NCI-H146 treated with DMSO at 0.1 percent for 48 hours (cell line): ENCODE results near the gene MAN2A2.
A peak's percentile ranks its signal among the peaks of the same experiment; 100 is the strongest.
"Not testable (repeated sequence)": the region's sequence is repeated elsewhere in the genome, so short reads cannot be mapped to it uniquely, and the experiment has no call there.

Experiments
- DNase-seq: peaks from one replicate; lab custom pipeline; 2025; ENCODE audit not compliant: unreplicated experiment; lab: John Stamatoyannopoulos, UW

The MAN2A2 gene

DNA sequence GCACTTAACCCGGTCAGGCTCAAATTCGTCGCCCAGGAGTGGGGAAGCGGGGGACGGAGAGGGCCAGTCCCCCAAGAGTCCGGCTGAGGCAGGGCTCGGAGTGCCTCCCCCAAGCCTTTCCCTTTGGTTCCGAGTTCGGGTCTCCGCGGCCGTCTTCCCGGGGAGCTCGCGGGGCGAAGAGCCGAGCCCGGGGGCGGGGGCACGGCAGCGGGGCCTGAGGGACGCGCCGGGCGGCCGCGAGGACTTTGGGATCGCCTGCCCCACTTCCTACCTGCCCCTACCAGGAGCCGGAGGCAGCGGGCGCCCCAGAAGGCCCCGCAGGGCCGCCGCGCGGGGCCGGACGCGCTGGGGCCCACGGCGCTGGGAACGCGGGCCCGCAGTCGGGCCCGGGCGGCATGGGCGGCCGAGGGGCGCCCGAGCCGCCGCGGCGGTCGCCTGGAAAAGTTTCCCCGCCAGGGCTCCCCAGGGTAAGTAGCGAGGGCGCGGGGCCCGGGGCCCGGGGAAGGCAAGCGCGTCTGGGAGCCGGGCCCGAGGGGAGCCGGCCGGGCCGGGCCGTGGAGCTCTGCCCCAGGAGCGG is 31.9 kb upstream of the MAN2A2 start:
- no peak for DNase-seq

DNA sequence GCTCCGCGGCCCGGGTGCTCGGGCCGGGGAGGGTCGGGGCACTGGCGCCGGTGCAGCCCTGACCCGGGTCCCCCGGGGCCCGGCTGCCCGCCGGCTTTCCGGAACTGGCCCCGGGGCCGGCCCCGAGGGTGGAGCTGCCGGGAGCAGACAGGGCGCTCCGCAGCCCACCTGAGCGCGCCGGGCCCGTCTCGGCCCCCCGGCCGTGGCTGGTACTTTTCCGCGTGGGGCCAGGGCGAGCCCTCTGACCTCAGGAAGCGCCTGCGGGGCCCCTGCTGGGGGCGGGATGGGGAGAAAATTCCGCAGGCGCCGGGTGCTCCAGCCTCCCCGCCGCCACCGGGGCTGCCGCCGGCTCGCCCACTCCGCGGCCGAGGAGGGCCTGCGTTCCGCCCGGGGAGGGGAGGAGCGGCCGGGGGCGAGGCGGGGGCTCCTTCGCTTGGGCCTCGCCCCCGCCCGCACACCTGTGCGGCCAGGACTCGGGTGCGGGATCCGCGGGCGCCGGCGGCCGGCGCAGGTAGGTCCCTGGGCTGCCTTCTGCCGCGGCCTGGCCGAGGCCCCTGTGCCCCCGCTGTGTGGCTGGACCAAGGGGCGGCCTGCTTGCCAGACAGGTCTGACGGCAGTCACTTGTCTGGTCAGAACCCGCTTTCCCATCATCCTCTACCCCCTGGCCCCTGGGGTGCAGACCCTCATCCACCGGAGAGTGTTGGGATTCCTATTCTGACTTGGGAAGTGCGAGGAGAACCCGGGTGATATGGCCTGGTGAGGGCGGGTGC is 31.2 kb upstream of the MAN2A2 start:
- DNase-seq, result no peak

GRCh38 chr15:90872486-90873184 is 30.5 kb upstream of the MAN2A2 start:
- no peak for DNase-seq

- DNase-seq, result no peak
Measured at GRCh38 chr15:90873488-90873997, 29.6 kb upstream of the MAN2A2 start.

- DNase-seq, result peak; percentile 71
Measured at GRCh38 chr15:90873998-90874605, 29.0 kb upstream of the MAN2A2 start.

DNA sequence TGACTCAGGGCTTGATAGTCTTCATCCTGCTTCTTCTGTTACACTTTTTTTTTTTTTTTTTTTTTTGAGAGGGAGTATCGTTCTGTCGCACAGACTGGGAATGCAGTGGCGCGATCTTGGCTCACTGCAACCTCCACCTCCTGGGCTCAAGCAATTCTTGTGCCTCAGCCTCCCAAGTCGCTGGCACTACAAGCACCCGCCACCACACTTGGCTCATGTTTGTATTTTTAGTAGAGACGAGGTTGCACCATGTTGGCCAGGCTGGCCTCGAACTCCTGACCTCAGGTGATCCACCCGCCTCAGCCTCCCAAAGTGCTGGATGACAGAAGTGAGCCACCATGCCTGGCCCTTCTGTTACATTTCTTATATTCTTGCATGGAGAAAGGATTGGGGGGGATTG is 28.1 kb upstream of the MAN2A2 start:
- not testable (repeated sequence) for DNase-seq

GRCh38 chr15:90875549-90875981 is 27.5 kb upstream of the MAN2A2 start:
- no peak for DNase-seq

DNA sequence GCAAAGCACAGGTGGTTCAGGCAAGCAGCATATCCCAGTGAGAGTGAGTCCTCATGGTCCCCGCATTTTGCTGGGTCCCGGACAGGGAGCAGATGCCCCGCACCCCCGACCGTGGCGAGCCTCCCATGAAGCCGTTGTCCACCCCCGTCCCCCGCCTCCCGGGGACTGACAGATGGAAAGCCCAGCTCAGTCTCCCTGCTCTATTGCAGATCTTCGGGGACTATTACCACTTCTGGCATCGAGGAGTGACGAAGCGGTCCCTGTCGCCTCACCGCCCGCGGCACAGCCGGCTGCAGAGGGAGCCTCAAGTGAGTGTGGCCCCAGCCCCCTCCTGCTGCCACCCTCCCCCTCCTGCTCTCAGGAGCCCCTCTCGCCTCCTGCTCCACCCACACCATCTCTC is 27.1 kb upstream of the MAN2A2 start:
- no peak for DNase-seq

GRCh38 chr15:90876512-90877170 is 26.5 kb upstream of the MAN2A2 start:
- DNase-seq, result no peak

DNA sequence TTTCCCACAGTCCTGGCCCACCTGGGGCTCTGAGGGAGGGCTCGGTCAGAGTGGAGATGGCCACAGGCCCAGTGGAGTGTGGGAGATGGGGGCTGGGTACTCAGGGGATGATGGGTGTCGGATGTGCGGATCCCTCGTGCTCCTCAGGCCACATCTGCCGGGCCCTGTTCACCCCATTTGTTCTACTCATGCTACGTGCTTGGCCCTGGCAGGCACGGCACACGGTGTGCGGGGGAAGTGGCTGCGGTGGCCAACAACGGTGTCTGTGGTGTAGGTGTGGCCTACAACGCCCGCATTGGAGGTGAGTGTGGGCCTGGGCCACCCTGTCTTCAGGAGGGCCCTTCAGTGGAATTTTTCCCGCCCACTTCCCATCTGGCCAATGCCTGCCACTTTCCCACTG is 25.8 kb upstream of the MAN2A2 start:
- no peak for DNase-seq

DNA sequence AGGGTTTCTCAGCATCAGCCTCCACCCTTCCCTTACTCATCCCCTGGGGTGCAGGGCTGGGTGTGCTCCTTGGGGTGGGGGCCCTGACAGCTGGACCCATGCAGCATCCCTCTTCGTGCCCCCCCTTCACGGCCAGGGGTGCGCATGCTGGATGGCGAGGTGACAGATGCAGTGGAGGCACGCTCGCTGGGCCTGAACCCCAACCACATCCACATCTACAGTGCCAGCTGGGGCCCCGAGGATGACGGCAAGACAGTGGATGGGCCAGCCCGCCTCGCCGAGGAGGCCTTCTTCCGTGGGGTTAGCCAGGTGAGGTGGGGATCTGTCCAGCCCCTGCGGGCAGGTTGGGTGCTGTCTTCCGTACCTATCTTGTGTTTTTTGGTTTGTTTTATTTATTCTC is 25.1 kb upstream of the MAN2A2 start:
- DNase-seq, result no peak

DNA sequence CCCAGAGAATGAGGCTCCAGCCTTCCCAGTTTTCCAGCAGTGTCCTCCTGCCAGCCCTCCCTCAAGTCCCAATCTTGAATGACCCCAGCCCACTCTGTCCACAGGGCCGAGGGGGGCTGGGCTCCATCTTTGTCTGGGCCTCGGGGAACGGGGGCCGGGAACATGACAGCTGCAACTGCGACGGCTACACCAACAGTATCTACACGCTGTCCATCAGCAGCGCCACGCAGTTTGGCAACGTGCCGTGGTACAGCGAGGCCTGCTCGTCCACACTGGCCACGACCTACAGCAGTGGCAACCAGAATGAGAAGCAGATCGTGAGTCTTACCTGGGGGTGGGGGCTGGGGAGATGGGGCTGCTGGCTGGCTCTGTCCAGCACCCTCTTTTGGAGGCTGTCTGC is 24.4 kb upstream of the MAN2A2 start:
- no peak for DNase-seq

GRCh38 chr15:90879730-90880366 is 23.3 kb upstream of the MAN2A2 start:
- no peak for DNase-seq

- DNase-seq, result no peak
Measured at GRCh38 chr15:90880381-90881145, 22.5 kb upstream of the MAN2A2 start.

- DNase-seq, result no peak
Measured at GRCh38 chr15:90881181-90881977, 21.7 kb upstream of the MAN2A2 start.

GRCh38 chr15:90881978-90882721 is 21.0 kb upstream of the MAN2A2 start:
- DNase-seq, result no peak

- DNase-seq, result no peak
Measured at GRCh38 chr15:90882781-90883525, 20.1 kb upstream of the MAN2A2 start.

DNA sequence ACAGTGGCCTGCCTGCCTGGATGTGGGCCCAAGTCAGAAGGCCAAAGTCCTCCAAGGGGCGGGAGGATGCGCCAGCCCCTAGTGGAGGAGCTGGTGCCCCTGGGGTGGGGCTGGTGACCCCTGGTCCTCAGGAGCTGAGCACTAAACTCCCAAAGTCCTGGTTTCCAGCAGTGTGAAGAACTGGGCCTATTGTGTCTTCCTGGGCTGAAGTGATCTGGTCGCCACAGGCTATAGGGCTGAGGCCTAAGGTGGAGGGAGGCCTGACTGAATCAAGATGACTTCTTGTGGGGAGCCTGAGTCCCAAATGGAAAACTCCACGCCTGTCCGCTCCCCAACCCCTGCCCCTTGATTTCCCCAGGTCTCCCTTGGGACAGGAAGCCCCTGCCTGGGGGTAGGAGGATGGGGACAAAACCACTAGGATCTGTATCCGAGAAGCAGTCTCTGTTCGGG is 19.6 kb upstream of the MAN2A2 start:
- DNase-seq, result no peak
